Fibroblast of lung (primary cell): ENCODE measurements around the gene SVEP1.

Source experiments
- EZH2 ChIP-seq: IDR thresholded peaks from 2 replicates; pipeline ENCODE4 v1.5.1; 2012; ENCODE audit warnings: low read length, control low read depth, mild to moderate bottlenecking; ENCODE audit errors: missing control alignments
- TF ChIP-seq, protein P1 (sequence below), 2 donors: IDR thresholded peaks in 1 of 2; conservative IDR thresholded peaks in 1 of 2; 1 replicate in 1 of 2; 2 replicates in 1 of 2; pipeline ENCODE4 v1.5.1; 2011 to 2012; ENCODE audit warnings: low read length in 2 of 2, control low read depth in 1 of 2, inconsistent platforms in 1 of 2, low read depth in 1 of 2, mild to moderate bottlenecking in 1 of 2

DNA sequence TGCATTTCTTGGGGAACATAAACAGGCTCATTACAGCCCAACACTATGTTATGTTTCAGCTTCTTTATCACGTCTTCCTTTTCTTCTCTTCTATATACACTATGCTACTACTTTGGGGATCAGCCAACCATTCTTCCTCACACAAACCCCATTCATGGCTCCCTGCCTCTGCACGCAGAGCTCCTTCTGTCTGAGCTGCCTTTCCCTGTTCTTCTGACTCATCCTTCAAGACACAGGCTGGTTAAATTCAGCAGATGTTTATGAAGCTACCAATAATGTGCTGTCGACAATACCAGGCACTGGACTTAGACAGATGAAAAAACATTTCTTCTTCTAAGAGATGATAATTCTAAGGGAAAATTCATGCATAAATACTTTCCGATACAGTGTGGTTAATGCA lies 139.4 kb downstream of the SVEP1 start:
- TF ChIP-seq, protein P1, sequence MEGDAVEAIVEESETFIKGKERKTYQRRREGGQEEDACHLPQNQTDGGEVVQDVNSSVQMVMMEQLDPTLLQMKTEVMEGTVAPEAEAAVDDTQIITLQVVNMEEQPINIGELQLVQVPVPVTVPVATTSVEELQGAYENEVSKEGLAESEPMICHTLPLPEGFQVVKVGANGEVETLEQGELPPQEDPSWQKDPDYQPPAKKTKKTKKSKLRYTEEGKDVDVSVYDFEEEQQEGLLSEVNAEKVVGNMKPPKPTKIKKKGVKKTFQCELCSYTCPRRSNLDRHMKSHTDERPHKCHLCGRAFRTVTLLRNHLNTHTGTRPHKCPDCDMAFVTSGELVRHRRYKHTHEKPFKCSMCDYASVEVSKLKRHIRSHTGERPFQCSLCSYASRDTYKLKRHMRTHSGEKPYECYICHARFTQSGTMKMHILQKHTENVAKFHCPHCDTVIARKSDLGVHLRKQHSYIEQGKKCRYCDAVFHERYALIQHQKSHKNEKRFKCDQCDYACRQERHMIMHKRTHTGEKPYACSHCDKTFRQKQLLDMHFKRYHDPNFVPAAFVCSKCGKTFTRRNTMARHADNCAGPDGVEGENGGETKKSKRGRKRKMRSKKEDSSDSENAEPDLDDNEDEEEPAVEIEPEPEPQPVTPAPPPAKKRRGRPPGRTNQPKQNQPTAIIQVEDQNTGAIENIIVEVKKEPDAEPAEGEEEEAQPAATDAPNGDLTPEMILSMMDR (conservative IDR thresholded peaks at IDR 0.05 in 1 of 2, IDR thresholded peaks at IDR 0.05 in 1 of 2; ENCODE audit: low read depth in 1 of 2, low read length in 2 of 2), result no peak
- TF ChIP-seq EZH2, result no peak
